Activated T-helper 1 cell treated with anti-CD3 and anti-CD28 coated beads, Interleukin-12 subunit alpha, Interleukin-12 subunit beta, Interleukin-2, Interleukin-4 antibody, amounts not matched to agents 30 ng/mL and 10 ng/mL and 1 ng/mL, durations not matched to agents 14 hours and 24 hours and 36 hours (primary cell): ENCODE data around the gene CLPX. TPM values are rescaled to one million over a fixed set of nuclear protein-coding genes. Genes with fewer than 3 reads are reported as not detected.
A peak's percentile ranks its signal among the peaks of the same experiment; 100 is the strongest.
"Not testable (repeated sequence)": the region's sequence is repeated elsewhere in the genome, so short reads cannot be mapped to it uniquely, and the experiment has no call there.

ENCODE experiments used
- DNase-seq: peaks from one replicate; pipeline ENCODE4 v3.0.0; 2021; ENCODE audit warnings: low spot score
- H3K27ac Mint-ChIP-seq: one replicate; pipeline ENCODE4 v1.8.0; 2021; ENCODE audit warnings: mild to moderate bottlenecking, mixed read lengths
- H3K27me3 Mint-ChIP-seq: one replicate; pipeline ENCODE4 v1.8.0; 2022; ENCODE audit warnings: mild to moderate bottlenecking, moderate library complexity, mixed read lengths; ENCODE audit not compliant: insufficient read depth
- H3K36me3 Mint-ChIP-seq: one replicate; pipeline ENCODE4 v1.8.0; 2021; ENCODE audit warnings: low read depth, mixed read lengths
- H3K4me1 Mint-ChIP-seq: one replicate; pipeline ENCODE4 v1.8.0; 2021; ENCODE audit warnings: low read depth, mixed read lengths
- H3K4me3 Mint-ChIP-seq: one replicate; pipeline ENCODE4 v1.8.0; 2021; ENCODE audit warnings: mild to moderate bottlenecking, moderate library complexity, mixed read lengths
- H3K9me3 Mint-ChIP-seq: one replicate; pipeline ENCODE4 v1.8.0; 2021; ENCODE audit warnings: mixed read lengths
- intact Hi-C: fragments of 100-400 bp; cut with micrococcal nuclease; formaldehyde crosslinking; loops from one replicate; pipeline ENCODE4 v1.15.1; 2024
- total RNA-seq: library from RNA; stranded (reverse); gene quantifications from 2 replicates; pipeline ENCODE4 v1.2.3, GENCODE V29; 2022

The CLPX gene
- total RNA-seq, 1 donor from 2014 or later, result 55.7 TPM

DNA sequence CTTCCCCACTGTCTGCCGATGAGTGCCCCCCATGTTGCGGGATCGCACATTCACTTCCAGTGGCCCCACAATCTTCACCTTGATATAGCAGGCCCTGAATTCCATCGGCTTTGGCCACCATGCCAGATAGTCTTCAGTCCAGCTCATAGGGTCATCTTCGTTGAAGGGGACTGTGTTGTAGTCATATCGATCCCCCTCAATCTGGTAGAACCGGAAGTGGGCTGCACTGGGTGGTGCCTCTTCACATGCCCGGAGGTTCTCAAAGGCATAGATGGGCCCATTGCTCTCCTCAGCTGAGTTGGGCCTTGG, 12.1 kb upstream of the CLPX start:
- Mint-ChIP-seq H3K4me1 (no peaks in the 10 kb centered on the region), H3K36me3 (no peaks in the 10 kb centered on the region), H3K4me3 (no peak overlapping the region), H3K9me3 (no peaks in the 10 kb centered on the region), H3K27ac (no peak overlapping the region), H3K27me3 (peaks cover 6% of the 10 kb centered on the region)
- intact Hi-C loops, result no loop called here
- no peak for DNase-seq

DNA sequence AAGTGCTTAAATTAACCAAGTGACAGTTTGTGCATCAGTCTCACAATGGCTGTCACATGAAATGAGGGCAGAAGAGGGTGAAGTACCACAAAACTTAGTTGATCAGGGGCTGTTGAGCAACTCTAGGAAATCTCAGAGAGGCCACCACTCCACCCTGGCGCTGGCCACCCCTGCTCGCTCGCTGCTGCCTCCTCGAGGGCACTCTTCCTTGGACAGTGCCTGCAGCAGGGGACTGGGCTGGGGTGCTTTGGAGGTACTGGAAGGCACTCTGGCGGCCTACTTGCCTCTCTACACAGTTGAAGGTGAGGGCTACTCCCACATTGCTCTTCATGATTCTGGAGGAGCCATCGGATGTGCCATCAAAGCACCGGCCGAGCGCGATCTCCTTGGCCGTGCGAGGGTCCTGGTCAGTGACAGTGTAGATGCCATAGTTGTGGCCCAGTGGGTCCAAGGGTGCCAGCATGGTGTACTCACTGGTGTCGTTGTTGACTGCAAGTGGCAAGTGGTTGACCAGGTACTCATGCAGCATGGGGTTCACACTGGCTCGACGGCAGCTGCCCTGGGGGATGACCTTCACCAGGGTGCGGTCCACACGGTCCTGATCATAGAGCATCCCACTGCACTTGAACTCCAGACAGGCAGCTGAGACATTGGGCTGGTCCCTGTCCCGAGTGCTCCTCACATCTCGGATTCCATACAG, 11.6 kb upstream of the CLPX start:
- H3K9me3 Mint-ChIP-seq, result no peaks in the 10 kb centered on the region
- intact Hi-C loops, result no loop called here
- H3K36me3 Mint-ChIP-seq, result no peaks in the 10 kb centered on the region
- no peak for DNase-seq
- H3K27ac Mint-ChIP-seq, result no peak overlapping the region
- H3K4me1 Mint-ChIP-seq, result no peaks in the 10 kb centered on the region
- peaks cover 6% of the 10 kb centered on the region for H3K27me3 Mint-ChIP-seq
- H3K4me3 Mint-ChIP-seq, result no peak overlapping the region

GRCh38 chr15:65195548-65195923, 10.4 kb upstream of the CLPX start:
- Mint-ChIP-seq H3K4me1 (no peaks in the 10 kb centered on the region), H3K27me3 (peaks cover 3% of the 10 kb centered on the region), H3K9me3 (no peaks in the 10 kb centered on the region), H3K4me3 (no peak overlapping the region), H3K36me3 (no peaks in the 10 kb centered on the region), H3K27ac (no peak overlapping the region)
- intact Hi-C loops, result no loop called here
- no peak for DNase-seq

DNA sequence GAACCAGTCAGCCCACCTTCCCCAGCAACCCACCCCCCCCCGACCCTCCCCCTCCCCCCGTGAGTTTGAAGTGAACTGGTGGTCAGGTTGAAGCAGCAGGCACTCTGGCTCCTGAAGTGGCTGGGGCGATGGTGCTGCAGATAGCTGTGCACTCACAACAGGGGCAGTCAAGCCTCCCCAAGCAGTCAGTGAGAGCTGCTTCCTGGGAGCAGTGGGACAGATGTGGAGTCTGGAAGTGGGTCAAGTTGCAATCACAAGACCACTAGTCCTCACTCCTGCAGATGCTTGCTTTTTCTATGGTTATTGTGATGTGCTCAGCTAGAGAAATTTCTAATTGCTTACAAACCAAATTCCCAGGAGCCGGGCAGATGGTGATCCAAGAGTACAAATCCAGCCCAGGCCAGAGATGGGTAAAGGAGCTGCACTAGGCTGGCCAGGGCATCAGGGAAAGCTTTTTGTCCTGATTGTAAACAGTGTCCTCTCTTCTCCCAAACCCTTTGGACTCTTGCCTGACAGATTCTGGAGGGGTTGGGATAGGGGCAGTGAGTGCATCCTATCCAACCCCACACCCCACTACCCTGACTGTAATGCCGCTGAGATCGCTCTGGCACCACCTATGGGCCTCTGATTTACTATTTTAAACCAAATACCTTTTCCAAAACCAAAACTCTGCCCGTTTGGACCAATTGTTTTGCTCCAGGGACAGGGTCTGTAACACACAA, 9.8 kb upstream of the CLPX start:
- DNase-seq, result no peak
- Mint-ChIP-seq H3K9me3 (no peaks in the 10 kb centered on the region), H3K4me1 (no peaks in the 10 kb centered on the region), H3K27ac (no peak overlapping the region), H3K27me3 (peaks cover 3% of the 10 kb centered on the region), H3K36me3 (no peaks in the 10 kb centered on the region), H3K4me3 (no peak overlapping the region)
- intact Hi-C loops, result no loop called here

DNA sequence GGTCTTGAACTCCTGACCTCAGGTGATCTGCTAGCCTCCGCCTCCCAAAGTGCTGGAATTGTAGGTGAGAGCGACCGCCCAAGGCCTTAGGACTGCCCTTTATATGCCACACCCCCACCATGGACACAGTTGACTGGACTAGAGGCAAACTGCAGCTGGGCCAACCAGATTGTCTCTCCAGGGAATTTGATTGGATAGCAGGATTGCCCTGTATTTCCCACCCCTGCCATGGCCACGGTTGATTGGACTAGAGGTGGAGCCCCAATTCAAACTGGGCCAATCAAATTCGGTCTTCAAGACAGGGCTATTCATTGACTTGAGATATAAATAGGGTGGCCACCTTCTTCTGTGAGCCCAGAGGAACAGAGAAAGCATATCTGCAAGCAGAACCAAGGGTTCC, 6.9 kb upstream of the CLPX start:
- intact Hi-C loops, result no loop called here
- no peak overlapping the region for H3K4me3 Mint-ChIP-seq

DNA sequence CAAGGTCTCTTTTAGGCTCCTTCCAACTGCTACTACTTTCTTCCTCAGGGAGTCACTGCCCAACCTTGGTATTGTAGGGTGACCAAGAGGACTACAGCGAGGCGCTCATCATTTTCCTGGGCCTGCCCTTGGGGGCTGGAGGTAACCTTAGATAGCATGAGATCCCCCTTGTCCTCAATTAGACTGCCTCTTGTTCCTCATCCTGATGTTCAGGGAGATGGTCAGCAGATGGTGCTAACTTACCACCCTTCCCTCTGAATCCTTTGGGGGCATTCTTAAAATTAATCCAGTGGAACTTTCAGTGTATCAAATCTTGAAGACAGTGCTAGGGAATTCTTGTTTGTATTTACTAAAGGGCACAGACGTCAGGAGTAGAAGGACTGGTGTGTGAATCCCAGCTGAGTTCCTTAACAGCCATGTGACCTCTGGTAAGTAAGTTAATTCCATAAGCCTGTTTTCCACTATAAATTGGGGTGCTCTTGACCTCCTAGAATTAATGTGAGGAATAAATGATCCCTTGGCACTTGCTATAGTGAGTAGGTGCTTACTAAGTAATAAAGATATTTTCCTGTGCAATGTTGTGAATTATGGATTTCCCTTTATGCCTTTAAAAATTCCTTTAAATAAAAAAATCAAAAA, 4.1 kb upstream of the CLPX start:
- no peak for DNase-seq
- H3K27me3 Mint-ChIP-seq, result no peaks in the 10 kb centered on the region
- H3K9me3 Mint-ChIP-seq, result no peaks in the 10 kb centered on the region
- H3K36me3 Mint-ChIP-seq, result peaks cover 1% of the 10 kb centered on the region
- H3K27ac Mint-ChIP-seq, result no peak overlapping the region
- intact Hi-C loops, result loop anchor here (1.0 to 10.0 kb wide), 5 partner anchors 82 to 364 kb away; partner anchors contain the start of gene PIF1
- peaks cover 8% of the 10 kb centered on the region for H3K4me1 Mint-ChIP-seq
- no peak overlapping the region for H3K4me3 Mint-ChIP-seq

More for the DNA sequence above, 6.9 kb upstream of the CLPX start:
- no peaks in the 10 kb centered on the region for H3K36me3 Mint-ChIP-seq
- no peaks in the 10 kb centered on the region for H3K4me1 Mint-ChIP-seq
- no peak overlapping the region for H3K27ac Mint-ChIP-seq
- DNase-seq, result no peak
- H3K9me3 Mint-ChIP-seq, result no peaks in the 10 kb centered on the region
- peaks cover 3% of the 10 kb centered on the region for H3K27me3 Mint-ChIP-seq

DNA sequence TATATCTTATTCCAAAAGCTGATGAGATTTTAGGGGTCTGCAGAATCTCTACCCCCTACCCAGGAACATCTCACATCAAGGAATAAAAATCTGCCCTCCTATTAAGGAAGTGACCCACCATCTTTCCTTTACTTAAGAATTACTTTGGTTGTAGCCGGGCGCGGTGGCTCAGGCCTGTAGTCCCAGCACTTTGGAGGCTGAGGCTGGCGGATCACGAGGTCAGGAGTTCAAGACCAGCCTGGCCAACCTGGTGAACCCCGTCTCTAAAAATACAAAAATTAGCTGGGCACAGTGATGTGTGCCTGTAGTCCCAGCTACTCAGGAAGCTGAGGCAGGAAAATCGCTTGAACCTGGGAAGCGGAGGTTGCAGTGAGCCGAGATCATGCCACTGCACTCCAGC, 3.3 kb upstream of the CLPX start:
- not testable (repeated sequence) for H3K36me3 Mint-ChIP-seq, H3K27ac Mint-ChIP-seq, H3K27me3 Mint-ChIP-seq, H3K4me3 Mint-ChIP-seq, DNase-seq, H3K9me3 Mint-ChIP-seq
- peaks cover 15% of the 10 kb centered on the region for H3K4me1 Mint-ChIP-seq
- intact Hi-C loops, result loop anchor here (5.0 to 10.0 kb wide), 3 partner anchors 156 to 364 kb away; partner anchors contain the start of gene PIF1

DNA sequence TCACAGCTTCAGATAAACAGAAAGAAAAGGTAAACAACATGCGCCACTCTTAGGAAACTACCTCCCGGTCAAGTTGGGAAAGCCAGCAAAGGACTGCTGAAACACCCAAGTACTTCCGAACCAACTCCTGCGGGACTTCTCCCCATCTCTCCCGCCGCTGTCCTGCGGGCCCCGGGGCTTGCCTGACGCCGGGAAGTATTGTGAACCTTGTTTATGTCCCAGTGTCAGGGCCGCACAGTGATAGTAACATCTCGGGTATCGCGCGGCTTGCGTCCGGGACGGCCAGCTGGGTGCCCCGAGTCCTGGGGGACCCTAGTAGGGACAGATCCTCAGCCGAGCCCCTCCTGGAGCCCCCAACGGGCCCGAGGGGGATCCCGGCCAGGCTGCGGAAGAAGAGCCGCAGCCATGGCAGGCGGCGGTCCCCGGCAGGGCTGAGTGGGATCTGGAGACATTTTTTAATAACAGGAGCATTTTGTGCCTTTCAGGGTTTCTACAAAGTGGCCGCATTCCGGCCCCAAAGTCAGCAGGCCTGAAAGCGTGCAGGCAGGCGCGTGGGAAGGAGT, 756 bp downstream of the CLPX start:
- Mint-ChIP-seq H3K9me3 (no peaks in the 10 kb centered on the region), H3K27ac (peak overlapping the region; percentile 92), H3K36me3 (peaks cover 6% of the 10 kb centered on the region), H3K4me1 (peaks cover 28% of the 10 kb centered on the region), H3K4me3 (peak overlapping the region; percentile 98), H3K27me3 (no peaks in the 10 kb centered on the region)
- intact Hi-C loops, result loop anchor here (2.0 to 10.0 kb wide), 2 partner anchors 332 to 360 kb away; partner anchors contain the start of genes DPP8 and PIF1
- DNase-seq, result peak; percentile 28

- Mint-ChIP-seq H3K27me3 (no peaks in the 10 kb centered on the region), H3K36me3 (peaks cover 9% of the 10 kb centered on the region), H3K27ac (peak overlapping the region; percentile 92), H3K4me1 (peaks cover 31% of the 10 kb centered on the region), H3K4me3 (peak overlapping the region; percentile 98), H3K9me3 (no peaks in the 10 kb centered on the region)
- DNase-seq, result no peak
- intact Hi-C loops, result loop anchor here (2.0 to 10.0 kb wide), 2 partner anchors 333 to 359 kb away; partner anchors contain the start of genes DPP8 and PIF1
Observed at GRCh38 chr15:65183865-65184159, 1.3 kb downstream of the CLPX start.

DNA sequence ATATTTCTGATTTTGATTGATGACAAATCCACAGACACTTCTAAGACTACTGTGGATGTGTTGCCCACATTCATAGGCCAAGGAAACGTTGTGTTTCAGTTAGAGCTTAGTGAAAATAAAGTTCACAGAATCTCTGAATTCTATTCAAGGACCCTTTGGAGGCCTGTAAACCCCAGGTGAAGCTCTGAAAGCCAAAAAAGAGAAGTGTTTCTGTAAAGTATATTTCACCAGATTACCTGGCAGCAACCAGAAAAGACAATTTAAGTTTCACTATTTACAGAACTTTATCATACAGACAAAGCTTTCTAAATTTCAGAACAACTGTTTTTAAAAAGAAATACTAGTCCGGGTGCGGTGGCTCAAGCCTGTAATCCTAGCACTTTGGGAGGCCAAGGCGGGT, 2.6 kb downstream of the CLPX start:
- H3K27me3 Mint-ChIP-seq, result no peaks in the 10 kb centered on the region
- intact Hi-C loops, result loop anchor here (10.0 kb wide), 1 partner anchor 358 kb away; the partner anchor contains the start of gene PIF1
- peaks cover 31% of the 10 kb centered on the region for H3K4me1 Mint-ChIP-seq
- H3K9me3 Mint-ChIP-seq, result no peaks in the 10 kb centered on the region
- H3K27ac Mint-ChIP-seq, result no peak overlapping the region
- H3K36me3 Mint-ChIP-seq, result peaks cover 13% of the 10 kb centered on the region
- DNase-seq, result no peak
- H3K4me3 Mint-ChIP-seq, result peak overlapping the region; percentile 98

DNA sequence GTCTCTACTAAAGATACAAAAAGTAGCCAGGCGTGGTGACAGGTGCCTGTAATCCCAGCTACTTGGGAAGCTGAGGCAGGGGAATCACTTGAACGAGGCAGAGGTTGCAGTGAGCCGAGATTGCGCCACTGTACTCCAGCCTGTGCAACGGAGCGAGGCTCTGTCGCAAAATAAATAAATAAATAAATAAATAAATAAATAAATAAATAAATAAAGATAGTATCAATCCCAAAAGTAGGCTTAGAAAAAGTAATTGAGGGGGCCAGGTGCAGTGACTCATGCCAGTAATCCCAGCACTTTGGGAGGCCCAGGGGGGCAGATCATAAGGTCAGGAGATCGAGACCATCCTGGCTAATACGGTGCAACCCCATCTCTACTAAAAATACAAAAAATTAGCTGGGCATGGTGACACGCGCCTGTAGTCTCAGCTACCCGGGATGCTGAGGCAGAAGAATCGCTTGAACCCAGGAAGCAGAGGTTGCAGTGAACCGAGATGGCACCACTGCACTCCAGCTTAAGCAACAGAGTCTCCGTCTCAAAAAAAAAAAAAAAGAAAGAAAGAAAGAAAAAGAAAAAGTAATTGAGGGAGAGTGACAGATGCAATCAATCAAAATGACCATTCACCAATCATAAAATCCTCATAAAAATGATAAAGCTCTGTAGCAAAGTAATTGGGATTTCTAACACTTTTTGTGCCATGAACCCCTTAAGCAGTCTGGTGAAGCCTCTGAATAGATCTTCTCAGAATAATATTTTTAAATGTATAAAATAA, 3.4 kb downstream of the CLPX start:
- Mint-ChIP-seq H3K4me1 (peaks cover 31% of the 10 kb centered on the region), H3K36me3 (peaks cover 13% of the 10 kb centered on the region), H3K4me3 (peak overlapping the region; percentile 30)
- not testable (repeated sequence) for H3K27me3 Mint-ChIP-seq, H3K9me3 Mint-ChIP-seq, DNase-seq, H3K27ac Mint-ChIP-seq
- intact Hi-C loops, result loop anchor here (10.0 kb wide), 1 partner anchor 357 kb away; the partner anchor contains the start of gene PIF1

DNA sequence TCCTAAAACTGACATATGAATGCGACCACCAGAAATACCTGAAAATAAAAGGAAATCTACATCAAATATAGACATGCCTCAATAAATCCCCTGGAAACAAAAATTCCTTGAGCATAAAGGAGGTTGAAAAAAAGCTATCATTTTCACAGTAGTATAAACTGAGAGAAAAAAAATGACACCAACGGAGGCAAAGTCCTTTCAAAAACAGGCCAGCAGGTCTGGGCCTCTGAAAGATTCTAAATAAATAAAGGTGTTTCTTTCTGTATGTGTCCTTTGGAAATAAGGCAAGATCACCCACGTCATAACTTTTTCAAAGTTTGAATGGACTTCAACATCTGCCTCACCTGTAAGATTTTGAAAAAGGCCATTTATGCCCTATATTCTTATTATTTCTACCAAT, 5.0 kb downstream of the CLPX start:
- no peak overlapping the region for H3K27ac Mint-ChIP-seq
- peaks cover 25% of the 10 kb centered on the region for H3K4me1 Mint-ChIP-seq
- no peak overlapping the region for H3K4me3 Mint-ChIP-seq

More for the DNA sequence above, 5.0 kb downstream of the CLPX start:
- Mint-ChIP-seq H3K27me3 (no peaks in the 10 kb centered on the region), H3K9me3 (no peaks in the 10 kb centered on the region), H3K36me3 (peaks cover 20% of the 10 kb centered on the region)
- intact Hi-C loops, result loop anchor here (10.0 kb wide), 1 partner anchor 355 kb away; the partner anchor contains the start of gene PIF1
- no peak for DNase-seq
